Esophagus squamous epithelium (tissue), 4 donors: Measurements from ENCODE around the gene SOD2.

Source experiments
- CTCF ChIP-seq, 6 experiments: fragments of 450-650 bp in 4 of 6; fragments of 200-600 bp in 2 of 6; sonication (generic) in 2 of 6; IDR thresholded peaks; one replicate each; pipeline ENCODE4 v1.5.1; 2016 to 2019; ENCODE audit warnings: antibody characterized with exemption in 6 of 6, mild to moderate bottlenecking in 4 of 6, moderate library complexity in 4 of 6
- POLR2A ChIP-seq, 4 donors: fragments of 450-650 bp; IDR thresholded peaks; one replicate each; pipeline ENCODE4 v1.6.1; 2017; ENCODE audit warnings: antibody characterized with exemption in 4 of 4, mild to moderate bottlenecking in 4 of 4, moderate library complexity in 3 of 4

DNA sequence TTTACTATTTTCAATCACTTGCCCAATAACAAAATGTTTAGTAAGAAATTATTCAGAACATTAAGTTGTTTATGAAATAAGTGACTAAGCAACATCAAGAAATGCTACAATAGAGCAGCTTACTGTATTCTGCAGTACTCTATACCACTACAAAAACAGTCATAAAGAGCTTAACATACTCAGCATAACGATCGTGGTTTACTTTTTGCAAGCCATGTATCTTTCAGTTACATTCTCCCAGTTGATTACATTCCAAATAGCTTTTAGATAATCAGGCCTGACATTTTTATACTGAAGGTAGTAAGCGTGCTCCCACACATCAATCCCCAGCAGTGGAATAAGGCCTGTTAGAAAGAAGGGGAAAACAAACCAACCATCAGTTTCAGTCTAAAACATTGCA, 10.7 kb downstream of the SOD2 start:
- TF ChIP-seq CTCF (IDR thresholded peaks at IDR 0.05), result no peak
- TF ChIP-seq POLR2A (IDR thresholded peaks at IDR 0.05), result no peak
